ENCODE results near the gene TBC1D30. TPM values are rescaled to one million over a fixed set of nuclear protein-coding genes. Genes with fewer than 3 reads are reported as not detected.
"Not testable (repeated sequence)": the region's sequence is repeated elsewhere in the genome, so short reads cannot be mapped to it uniquely, and the experiment has no call there.

Gene TBC1D30
- total RNA-seq, 2 donors from 2014 or later: 0.20 to 0.23 TPM

DNA sequence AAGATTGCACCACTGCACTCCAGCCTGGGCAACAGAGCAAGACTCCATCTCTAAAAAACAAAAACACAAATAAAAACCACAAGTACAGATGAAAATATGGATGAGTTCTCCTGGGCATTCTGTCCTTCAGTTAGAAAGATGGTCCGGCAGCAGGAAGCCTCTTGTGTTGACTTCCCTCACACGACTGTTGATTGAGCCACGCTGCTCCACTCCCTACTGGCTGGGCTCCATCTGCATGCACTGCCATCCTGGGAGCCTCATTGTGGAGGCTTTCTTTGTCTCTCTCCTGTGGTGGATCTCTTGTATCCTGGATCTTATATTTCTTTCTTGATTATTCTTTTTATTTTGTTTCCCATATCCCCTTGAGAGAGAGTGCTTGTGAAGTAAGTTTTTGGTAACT, 30.8 kb upstream of the TBC1D30 start:
- no peak for ATAC-seq
- Mint-ChIP-seq H3K4me3 (no peak overlapping the region), H3K27ac (no peak overlapping the region), H3K36me3 (ENCODE audit: low read depth) (peaks cover 7% of the 10 kb centered on the region), H3K27me3 (peaks cover 24% of the 10 kb centered on the region), H3K4me1 (peaks cover 5% of the 10 kb centered on the region)
- no peaks in the 10 kb centered on the region for H3K9me3 ChIP-seq (ENCODE audit: control insufficient read depth, low read length, poor library complexity, severe bottlenecking)
- DNase-seq: no peak

DNA sequence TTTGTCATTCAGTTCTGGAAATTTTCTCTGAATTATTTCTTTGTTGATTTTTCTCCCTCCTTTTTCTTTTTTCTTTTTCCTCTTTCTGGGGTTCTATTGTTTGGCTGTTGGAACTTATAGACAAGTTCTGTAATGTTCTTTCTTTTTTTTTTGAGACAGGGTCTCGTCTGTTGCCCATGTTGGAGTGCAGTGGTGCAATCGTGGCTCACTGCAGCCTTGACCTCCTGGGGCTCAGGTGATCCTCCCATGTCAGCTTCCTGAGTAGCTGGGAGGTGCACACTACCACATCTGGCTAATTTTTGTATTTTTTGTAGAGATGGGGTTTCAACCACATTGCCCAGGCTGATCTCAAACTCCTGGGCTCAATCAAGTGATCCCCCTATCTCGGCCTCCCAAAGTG, 30.1 kb upstream of the TBC1D30 start:
- Mint-ChIP-seq H3K27me3 (peaks cover 28% of the 10 kb centered on the region), H3K27ac (no peak overlapping the region), H3K36me3 (ENCODE audit: low read depth) (peaks cover 7% of the 10 kb centered on the region), H3K4me1 (peaks cover 5% of the 10 kb centered on the region), H3K4me3 (no peak overlapping the region)
- DNase-seq (no peak), ATAC-seq (no peak)
- no peaks in the 10 kb centered on the region for H3K9me3 ChIP-seq (ENCODE audit: control insufficient read depth, low read length, poor library complexity, severe bottlenecking)

DNA sequence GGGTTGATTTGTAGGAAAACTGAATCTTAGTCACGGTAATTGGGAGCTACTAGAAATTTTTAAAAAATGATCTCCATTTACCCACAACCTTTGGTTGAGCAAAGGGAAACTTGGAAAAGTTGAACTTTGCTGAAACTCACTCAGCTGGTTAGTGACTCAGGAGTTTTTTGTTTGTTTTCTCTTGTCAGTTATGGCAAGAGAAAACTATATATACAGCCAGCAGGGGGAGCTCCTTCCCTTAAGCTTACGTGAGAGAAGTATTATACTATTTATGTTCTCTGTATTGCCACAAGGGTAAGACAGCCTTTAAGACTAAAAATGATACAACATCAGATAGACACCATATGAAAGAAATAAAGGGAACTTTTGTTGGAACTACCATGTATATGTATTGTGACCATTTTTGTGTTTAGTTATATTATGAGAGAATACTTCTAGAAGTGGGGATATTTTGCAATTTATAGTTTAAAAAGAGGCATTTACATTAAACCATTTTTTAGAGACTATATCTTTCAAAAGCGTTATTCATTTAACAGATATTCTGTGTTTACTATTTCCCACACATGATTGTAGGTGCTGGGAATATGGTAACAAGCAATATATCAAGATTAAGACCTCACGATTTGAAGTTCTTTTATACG, 28.1 kb upstream of the TBC1D30 start:
- H3K36me3 Mint-ChIP-seq (ENCODE audit: low read depth): peaks cover 13% of the 10 kb centered on the region
- no peaks in the 10 kb centered on the region for H3K9me3 ChIP-seq (ENCODE audit: control insufficient read depth, low read length, poor library complexity, severe bottlenecking)
- peaks cover 8% of the 10 kb centered on the region for H3K4me1 Mint-ChIP-seq
- peak; percentile 94 for ATAC-seq
- H3K27ac Mint-ChIP-seq: no peak overlapping the region
- no peak overlapping the region for H3K4me3 Mint-ChIP-seq
- peaks cover 48% of the 10 kb centered on the region for H3K27me3 Mint-ChIP-seq
- DNase-seq: peak in 2 of 3 donors; percentile 18 to 44

- Mint-ChIP-seq H3K4me3 (no peak overlapping the region), H3K27ac (no peak overlapping the region), H3K27me3 (peaks cover 53% of the 10 kb centered on the region), H3K36me3 (ENCODE audit: low read depth) (peaks cover 13% of the 10 kb centered on the region), H3K4me1 (peaks cover 9% of the 10 kb centered on the region)
- DNase-seq (no peak), ATAC-seq (no peak)
- H3K9me3 ChIP-seq (ENCODE audit: control insufficient read depth, low read length, poor library complexity, severe bottlenecking): no peaks in the 10 kb centered on the region
Observed at GRCh38 chr12:64797156-64797555, 27.3 kb upstream of the TBC1D30 start.

DNA sequence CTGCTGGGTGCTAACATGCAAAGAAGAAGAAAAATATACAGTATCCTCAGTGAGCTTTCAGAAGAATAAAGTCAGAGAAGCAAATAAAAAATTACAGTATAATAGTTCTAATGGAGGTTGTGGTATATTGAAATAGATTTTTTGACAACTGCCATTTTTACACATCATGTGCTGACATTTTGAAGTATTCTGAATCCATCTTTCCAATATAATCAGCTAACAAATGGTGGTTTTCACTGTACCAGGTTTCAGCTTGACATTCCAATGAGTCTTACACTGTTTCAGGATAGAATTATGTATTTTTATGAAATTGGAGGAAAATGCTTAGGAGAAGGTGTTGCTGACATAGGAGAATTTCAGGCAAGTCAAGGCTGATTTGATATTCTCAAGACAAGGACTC, 26.3 kb upstream of the TBC1D30 start:
- no peak for DNase-seq
- peaks cover 10% of the 10 kb centered on the region for H3K4me1 Mint-ChIP-seq
- no peak overlapping the region for H3K27ac Mint-ChIP-seq
- peaks cover 55% of the 10 kb centered on the region for H3K27me3 Mint-ChIP-seq
- peaks cover 13% of the 10 kb centered on the region for H3K36me3 Mint-ChIP-seq (ENCODE audit: low read depth)
- ATAC-seq: no peak
- H3K4me3 Mint-ChIP-seq: no peak overlapping the region
- H3K9me3 ChIP-seq (ENCODE audit: control insufficient read depth, low read length, poor library complexity, severe bottlenecking): no peaks in the 10 kb centered on the region

DNA sequence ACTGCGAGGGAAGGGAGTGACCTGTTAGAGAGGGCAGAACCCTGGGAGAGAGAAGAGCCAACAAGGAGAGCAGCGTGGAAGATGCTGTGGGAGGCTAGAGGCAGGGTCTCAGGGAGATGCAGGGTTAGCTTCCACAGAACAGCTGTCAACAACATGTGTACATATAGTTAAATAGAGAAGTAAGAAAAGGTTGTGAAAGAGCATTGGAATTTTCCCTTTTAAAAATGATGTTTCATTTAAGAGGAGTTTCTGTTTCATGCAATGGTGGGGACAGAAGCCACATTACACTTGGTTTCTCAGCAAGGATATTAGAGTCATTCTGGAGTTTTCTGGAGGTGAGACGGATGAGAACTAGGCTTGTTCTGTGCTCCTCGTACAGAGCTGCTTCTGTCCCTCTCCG, 23.8 kb upstream of the TBC1D30 start:
- Mint-ChIP-seq H3K27me3 (peaks cover 53% of the 10 kb centered on the region), H3K27ac (no peak overlapping the region), H3K4me3 (no peak overlapping the region), H3K36me3 (ENCODE audit: low read depth) (peaks cover 8% of the 10 kb centered on the region), H3K4me1 (peaks cover 10% of the 10 kb centered on the region)
- DNase-seq (no peak), ATAC-seq (no peak)
- no peaks in the 10 kb centered on the region for H3K9me3 ChIP-seq (ENCODE audit: control insufficient read depth, low read length, poor library complexity, severe bottlenecking)

GRCh38 chr12:64801381-64801780, 23.1 kb upstream of the TBC1D30 start:
- H3K27me3 Mint-ChIP-seq: peaks cover 58% of the 10 kb centered on the region
- no peak overlapping the region for H3K4me3 Mint-ChIP-seq
- no peak overlapping the region for H3K27ac Mint-ChIP-seq
- peaks cover 8% of the 10 kb centered on the region for H3K36me3 Mint-ChIP-seq (ENCODE audit: low read depth)
- DNase-seq: no peak
- no peak for ATAC-seq
- no peaks in the 10 kb centered on the region for H3K9me3 ChIP-seq (ENCODE audit: control insufficient read depth, low read length, poor library complexity, severe bottlenecking)
- H3K4me1 Mint-ChIP-seq: peaks cover 10% of the 10 kb centered on the region

- H3K27me3 Mint-ChIP-seq: peaks cover 66% of the 10 kb centered on the region
Observed at GRCh38 chr12:64802180-64802775, 22.2 kb upstream of the TBC1D30 start.

GRCh38 chr12:64806173-64806572, 18.3 kb upstream of the TBC1D30 start:
- DNase-seq (no peak), ATAC-seq (no peak)
- H3K27me3 Mint-ChIP-seq: peaks cover 68% of the 10 kb centered on the region
- H3K4me1 Mint-ChIP-seq: peaks cover 5% of the 10 kb centered on the region
- H3K36me3 Mint-ChIP-seq (ENCODE audit: low read depth): no peaks in the 10 kb centered on the region
- H3K9me3 ChIP-seq (ENCODE audit: control insufficient read depth, low read length, poor library complexity, severe bottlenecking): no peaks in the 10 kb centered on the region
- no peak overlapping the region for H3K4me3 Mint-ChIP-seq
- H3K27ac Mint-ChIP-seq: no peak overlapping the region

More at GRCh38 chr12:64802180-64802775, 22.2 kb upstream of the TBC1D30 start:
- not testable (repeated sequence) for H3K27ac Mint-ChIP-seq; H3K4me3 Mint-ChIP-seq; H3K36me3 Mint-ChIP-seq (ENCODE audit: low read depth); H3K9me3 ChIP-seq (ENCODE audit: control insufficient read depth, low read length, poor library complexity, severe bottlenecking)
- ATAC-seq: peak; percentile 63
- H3K4me1 Mint-ChIP-seq: peaks cover 10% of the 10 kb centered on the region
- peak in 2 of 3 donors; percentile 28 to 40 for DNase-seq

DNA sequence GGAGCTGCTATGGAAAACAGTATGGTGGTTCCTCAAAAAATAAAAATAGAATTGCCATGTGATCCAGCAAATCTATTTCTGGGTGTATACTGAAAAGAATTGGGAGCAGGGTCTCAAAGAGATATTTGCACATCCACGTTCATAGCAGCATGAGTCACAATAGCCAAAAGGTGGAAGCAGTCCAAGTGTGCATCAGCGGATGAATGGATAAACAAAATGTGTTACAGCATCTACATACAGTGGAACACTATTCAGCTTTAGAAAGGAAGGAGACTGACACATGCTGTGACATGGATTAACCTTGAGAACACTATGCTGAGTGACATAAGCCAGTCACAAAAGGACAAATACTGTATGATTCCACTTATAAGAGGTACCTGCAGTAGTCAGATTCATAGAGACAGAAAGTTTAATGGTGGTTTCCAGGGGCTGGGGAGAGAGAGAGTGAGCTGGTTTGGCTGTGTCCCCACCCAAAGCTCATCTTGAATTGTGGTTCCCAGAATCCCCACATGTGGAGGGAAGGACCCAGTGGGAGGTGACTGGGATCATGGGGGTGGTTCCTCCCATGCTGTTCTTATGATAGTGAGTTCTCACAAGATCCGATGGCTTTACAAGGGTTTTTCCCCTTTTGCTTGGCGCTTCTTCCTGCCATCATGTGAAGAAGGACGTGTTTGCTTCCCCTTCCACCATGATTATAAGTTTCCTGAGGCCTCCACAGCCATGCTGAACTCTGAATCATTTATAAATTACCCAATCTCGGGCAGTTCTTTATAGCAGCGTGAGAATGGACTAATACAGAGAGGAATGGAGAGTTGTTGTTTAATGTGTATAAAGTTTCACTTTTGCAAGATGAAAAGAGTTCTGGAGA, 17.6 kb upstream of the TBC1D30 start:
- no peak overlapping the region for H3K4me3 Mint-ChIP-seq
- H3K4me1 Mint-ChIP-seq: peaks cover 4% of the 10 kb centered on the region
- H3K36me3 Mint-ChIP-seq (ENCODE audit: low read depth): no peaks in the 10 kb centered on the region
- no peaks in the 10 kb centered on the region for H3K9me3 ChIP-seq (ENCODE audit: control insufficient read depth, low read length, poor library complexity, severe bottlenecking)
- no peak overlapping the region for H3K27ac Mint-ChIP-seq
- ATAC-seq: no peak
- DNase-seq: no peak
- H3K27me3 Mint-ChIP-seq: peaks cover 68% of the 10 kb centered on the region

DNA sequence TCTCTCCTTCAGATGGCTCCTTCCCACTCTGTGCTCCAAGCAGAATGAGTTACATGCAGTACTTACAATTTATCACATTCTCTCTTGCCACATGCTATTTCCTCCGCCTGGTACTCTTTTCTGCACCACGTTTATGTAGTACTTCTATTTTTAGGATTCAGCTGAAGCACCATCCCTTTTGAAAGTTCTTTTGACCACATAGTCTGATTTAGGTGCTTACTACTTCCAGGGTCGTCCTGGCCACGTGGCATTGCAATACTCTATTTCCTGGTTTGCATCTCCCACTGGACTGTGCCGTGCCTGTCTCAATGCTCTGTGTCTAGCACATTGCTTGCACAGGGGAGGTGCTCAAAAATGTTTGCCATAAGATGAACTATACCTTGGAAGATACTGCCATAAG, 16.3 kb upstream of the TBC1D30 start:
- H3K27me3 Mint-ChIP-seq: peaks cover 72% of the 10 kb centered on the region
- H3K36me3 Mint-ChIP-seq (ENCODE audit: low read depth): no peaks in the 10 kb centered on the region
- no peak overlapping the region for H3K4me3 Mint-ChIP-seq
- peaks cover 2% of the 10 kb centered on the region for H3K4me1 Mint-ChIP-seq
- H3K9me3 ChIP-seq (ENCODE audit: control insufficient read depth, low read length, poor library complexity, severe bottlenecking): no peaks in the 10 kb centered on the region
- no peak for DNase-seq
- ATAC-seq: no peak
- H3K27ac Mint-ChIP-seq: no peak overlapping the region

DNA sequence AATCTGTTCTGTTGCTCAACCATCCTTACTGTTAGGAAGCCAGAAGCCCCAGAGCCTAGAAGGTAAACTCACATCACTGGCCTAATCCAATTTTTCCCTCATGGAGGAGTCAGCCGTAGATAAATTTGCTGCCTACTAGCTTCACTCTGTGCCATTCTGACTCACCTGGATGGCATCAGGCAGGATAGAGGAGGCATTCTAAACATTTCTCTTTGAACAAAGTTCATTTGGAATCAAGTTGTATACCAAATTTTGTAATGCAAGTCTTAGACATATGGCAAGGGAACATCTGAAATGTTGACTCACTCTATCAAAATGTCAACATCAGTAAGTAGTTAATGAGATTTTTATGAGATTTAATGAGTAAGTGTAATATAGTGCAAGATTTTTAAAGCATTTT, 13.6 kb upstream of the TBC1D30 start:
- peaks cover 63% of the 10 kb centered on the region for H3K27me3 Mint-ChIP-seq
- no peak for ATAC-seq
- no peaks in the 10 kb centered on the region for H3K9me3 ChIP-seq (ENCODE audit: control insufficient read depth, low read length, poor library complexity, severe bottlenecking)

DNA sequence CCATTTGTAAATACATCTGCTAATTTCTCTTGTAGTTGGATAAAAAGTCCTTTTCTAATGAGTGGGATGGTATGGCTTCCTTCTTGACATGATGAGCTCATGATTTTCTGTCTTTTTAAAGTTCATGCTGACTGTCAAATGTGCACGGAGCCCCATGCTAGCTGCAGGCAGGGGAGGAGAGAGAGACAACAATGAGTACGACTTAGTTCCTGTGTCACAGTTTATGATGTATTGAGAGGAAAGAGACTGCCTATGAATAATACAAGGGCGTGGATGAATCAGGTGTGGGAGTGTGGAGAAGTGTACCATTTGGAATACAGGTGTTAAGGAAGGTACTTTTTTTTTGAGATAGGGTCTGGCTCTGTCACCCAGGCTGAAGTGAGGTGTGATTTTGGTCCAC, 10.7 kb upstream of the TBC1D30 start:
- H3K27ac Mint-ChIP-seq: no peak overlapping the region
- peaks cover 44% of the 10 kb centered on the region for H3K27me3 Mint-ChIP-seq
- no peak for ATAC-seq
- no peak overlapping the region for H3K4me3 Mint-ChIP-seq
- no peak for DNase-seq
- H3K9me3 ChIP-seq (ENCODE audit: control insufficient read depth, low read length, poor library complexity, severe bottlenecking): no peaks in the 10 kb centered on the region
- no peaks in the 10 kb centered on the region for H3K4me1 Mint-ChIP-seq
- H3K36me3 Mint-ChIP-seq (ENCODE audit: low read depth): no peaks in the 10 kb centered on the region

More for the DNA sequence above, 13.6 kb upstream of the TBC1D30 start:
- H3K4me1 Mint-ChIP-seq: peaks cover 2% of the 10 kb centered on the region
- H3K36me3 Mint-ChIP-seq (ENCODE audit: low read depth): no peaks in the 10 kb centered on the region
- no peak overlapping the region for H3K4me3 Mint-ChIP-seq
- H3K27ac Mint-ChIP-seq: no peak overlapping the region
- DNase-seq: no peak

Data from T-helper 17 cell (primary cell).